Activated naive CD8-positive, alpha-beta T cell treated with anti-CD3 and anti-CD28 coated beads, Interleukin-2, amount 50 U/mL, for 16 hours (primary cell): ENCODE measurements around the gene ABHD12B.

ENCODE experiments used
- DNase-seq: peaks from one replicate; pipeline ENCODE4 v3.0.0-alpha.2; 2020; ENCODE audit warnings: low read depth, low spot score

The ABHD12B gene, protein sequence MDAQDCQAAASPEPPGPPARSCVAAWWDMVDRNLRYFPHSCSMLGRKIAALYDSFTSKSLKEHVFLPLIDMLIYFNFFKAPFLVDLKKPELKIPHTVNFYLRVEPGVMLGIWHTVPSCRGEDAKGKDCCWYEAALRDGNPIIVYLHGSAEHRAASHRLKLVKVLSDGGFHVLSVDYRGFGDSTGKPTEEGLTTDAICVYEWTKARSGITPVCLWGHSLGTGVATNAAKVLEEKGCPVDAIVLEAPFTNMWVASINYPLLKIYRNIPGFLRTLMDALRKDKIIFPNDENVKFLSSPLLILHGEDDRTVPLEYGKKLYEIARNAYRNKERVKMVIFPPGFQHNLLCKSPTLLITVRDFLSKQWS

DNA sequence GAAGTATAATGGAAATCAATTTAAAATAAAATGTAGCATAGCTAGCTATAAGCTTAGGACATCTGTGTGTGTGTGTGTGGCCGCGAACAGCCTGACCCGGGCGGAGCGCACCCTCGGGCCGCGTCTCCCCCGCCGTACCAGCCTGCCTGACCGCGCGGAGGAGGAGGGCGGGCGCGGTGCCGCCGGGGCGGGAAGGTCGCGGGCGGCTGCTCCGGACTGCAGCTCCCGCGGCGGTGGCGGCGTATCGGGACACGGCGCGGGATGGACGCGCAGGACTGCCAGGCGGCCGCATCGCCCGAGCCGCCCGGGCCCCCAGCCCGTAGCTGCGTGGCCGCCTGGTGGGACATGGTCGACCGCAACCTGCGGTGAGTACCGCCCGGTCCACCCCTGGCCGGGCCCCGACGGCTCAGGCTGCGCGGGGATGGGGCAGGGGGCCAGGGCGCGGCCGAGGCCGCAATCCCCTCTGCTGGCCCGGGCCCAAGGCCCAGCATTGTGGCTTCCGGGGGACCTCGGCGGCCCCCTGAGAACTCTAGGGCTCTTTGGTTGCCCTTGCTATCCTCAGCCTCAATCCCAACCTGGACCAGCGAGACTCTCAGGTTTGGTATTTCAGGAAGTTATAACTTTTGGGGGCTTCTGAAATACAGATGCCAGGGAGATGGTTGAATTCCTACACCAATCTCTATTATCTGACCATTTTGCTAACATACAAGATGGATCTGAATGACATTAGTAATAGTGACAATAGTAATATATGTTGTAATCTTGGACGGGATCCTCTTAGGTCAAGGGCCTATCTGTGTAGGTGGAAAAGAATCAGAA is at the start of gene ABHD12B:
TSS of gene ABHD12B (plus strand) at position 140 of the 819 bp plus-strand sequence. CDS start at position 262, 122 bp downstream.
- no peak for DNase-seq

DNA sequence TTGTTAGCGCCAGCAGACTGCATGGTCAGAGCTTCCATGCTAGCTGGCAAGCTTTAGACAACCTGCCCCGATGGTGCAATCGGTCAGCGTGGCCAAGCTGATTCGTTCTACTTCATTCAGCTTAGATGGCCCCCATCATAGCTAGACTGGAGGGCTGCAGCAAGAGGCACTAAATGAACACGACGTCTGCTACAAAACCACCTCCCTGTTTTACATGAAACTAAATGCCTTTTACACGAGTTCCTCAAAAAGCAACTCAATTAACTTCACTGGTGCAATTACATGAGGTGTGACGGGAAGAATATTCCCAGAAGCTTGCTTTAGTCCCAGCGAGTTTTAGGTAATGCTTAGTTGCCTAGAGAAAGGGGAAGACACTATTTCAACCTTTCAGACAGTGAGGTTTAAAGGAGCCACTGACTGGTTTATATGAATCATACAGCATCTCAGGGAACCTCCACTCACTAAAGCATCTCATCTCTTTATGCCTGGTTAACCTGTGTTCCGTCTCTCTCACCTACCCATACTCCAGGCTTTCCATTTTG is 49.3 kb upstream of the ABHD12B start:
- no peak for DNase-seq

DNA sequence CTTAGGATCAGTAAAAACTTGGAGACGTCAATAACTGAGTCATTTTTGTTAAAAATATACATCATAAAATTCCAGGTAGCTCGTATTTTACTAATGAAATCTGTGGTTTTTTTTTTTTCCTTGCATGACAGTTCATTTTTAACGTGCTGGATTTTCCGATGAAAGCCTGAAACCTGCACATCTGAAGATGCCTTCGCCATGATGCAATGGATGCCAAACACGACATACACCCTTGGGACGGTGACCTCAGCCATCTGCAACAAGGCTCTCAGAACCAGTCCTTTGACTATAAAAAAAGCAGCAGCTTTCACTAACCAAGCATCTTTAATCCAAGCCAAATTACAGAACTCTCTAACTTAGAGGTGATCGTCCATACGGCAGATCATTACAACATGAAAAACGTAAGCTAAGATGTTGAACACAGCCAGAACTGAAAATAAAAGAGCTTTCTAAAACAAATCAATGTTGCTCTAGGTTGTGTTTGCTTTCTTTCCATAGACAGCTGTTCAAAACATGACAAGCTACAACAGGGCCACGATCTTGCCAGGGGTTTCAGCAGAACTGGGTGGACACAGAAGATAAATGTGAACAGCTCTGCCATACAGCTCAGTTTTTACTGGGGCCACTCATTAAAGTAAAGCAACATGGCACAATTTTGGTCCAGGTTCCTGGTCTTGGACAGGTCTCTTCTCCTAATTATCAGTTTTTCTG is 48.6 kb upstream of the ABHD12B start:
- DNase-seq: no peak

DNA sequence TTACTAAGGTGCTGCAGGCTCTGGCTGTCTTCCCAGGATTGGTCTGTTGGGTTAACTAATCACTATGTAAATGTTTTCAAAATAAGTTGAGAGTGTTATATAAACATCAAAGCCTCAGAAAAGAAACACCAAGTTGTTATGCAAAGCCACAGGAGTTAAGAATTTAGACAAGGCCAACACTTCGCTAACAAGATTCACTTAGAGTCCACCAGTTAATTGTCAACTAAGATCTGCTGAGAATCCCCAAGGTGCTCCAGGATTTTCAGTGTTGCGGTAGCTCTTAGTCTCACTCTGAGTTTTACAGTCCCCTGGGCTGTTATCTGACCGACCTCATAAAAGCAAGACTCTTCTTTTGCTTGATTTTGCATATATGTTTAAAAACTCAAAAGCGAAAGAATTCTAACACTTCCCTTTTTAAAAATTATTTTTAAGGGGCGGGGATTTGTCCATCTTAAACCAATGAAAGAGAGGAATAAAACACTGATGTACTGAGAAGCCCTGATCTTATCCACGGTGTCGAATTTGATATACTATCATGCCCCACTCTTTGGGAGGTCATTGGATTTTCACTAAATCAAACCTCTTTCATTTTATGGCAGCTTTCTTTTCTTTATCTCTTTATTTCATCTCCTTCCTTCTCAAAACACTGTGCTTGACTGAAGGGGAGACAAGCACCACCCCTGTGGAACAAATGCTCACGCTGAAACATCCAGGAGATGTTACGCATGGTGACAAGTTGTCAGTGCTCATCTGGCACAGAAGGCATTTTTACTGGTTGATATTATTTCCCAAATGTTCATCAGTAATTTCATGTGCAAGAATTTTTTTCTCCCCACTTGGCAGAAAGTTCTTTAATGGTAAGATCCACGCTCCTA is 47.9 kb upstream of the ABHD12B start:
- no peak for DNase-seq

DNA sequence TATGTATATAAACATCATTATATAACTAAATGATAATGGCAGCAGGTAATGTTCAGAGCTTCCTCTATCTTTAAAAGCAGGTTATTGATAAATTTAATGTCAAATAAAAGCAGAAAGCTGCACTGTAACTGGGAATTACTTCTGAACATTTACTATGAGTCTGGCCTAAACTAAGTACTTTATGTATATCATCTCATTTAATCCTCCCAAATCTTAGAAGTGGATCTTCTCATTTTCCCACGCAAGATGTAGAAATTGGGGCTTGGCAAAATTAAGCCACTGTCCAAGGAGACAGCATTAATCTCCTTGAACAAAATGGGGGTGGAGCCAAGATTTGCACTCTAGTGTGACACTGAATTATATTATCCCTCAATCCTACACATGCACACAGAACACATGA is 46.5 kb upstream of the ABHD12B start:
- no peak for DNase-seq

DNA sequence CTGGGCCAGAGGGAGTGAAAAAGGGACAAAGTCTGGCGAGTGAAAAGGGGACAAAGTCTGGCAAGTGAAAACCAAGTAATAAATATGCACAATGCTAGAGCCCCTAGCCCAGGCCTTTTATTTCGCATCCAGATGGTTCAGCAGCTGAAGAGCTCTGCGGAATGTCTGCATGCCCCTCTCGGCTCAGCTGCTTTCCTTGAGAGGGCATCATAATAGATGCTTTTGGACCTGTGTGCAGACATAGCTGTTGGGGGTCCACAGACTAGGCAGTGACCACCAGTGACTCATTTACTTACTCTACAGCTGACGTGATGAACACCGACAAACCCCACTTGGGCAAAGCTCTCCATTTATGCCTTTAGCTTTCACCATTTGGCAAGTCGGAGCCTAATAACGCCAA is 45.2 kb upstream of the ABHD12B start:
- no peak for DNase-seq

DNA sequence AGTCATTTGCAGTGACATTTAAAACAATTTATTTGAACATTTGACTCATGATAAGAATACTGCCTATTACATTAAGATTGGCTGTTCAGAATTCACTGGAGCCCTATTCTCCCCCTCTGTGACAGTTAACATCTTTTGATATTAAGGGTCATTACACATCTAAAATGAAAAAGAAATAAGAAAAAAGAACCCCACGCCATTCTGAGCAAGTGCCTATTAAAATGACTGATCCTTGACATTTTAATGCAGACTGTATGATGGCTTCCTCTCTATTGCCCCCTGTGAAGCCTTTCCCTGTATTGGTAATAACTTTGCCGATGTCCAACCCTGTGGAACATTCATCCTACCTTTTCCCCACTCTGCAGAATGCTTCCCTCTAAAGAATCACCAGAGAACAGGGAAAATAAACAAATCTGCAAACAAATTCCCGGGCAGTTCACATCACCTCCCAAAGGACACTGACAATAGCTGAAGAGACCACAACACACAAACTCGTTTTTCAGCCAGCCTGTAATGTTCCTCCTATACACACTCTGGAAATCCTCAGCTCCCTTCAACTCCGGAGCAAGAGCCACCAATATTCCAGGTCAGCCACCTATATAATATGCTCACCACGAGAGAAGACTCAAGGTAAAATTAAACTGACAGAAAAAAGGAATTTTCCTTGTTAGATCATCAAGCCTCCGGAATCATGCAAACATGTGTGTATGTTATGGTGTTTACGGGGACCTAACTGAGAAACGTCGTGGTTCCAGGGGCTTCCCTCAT is 42.9 kb upstream of the ABHD12B start:
- DNase-seq: no peak

DNA sequence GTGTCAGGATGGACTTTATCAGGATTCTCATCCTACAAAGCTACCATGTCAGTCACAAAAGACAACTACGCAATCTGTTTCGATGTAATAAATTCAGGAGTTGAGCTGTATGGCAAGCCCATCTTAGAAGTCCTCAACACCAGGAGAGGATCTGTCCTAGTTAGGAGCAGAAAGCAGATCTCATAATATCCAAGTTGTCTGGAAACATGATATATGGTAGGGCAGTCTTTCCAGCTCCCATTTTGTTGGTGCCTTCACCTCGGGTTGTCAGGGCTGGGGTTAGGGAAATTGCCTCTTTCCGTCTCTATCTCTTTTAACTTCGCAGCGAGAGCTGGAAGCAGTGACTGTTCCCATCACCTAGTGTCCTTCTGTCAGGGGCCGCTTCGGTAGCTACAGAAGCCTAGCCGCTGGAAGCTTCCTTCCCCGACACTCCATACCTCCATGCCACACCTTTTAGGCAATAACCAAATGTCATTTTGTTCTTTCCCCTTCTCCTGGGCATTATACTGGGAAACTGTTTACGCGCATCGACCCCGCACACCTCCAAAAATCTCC is 42.3 kb upstream of the ABHD12B start:
- no peak for DNase-seq

DNA sequence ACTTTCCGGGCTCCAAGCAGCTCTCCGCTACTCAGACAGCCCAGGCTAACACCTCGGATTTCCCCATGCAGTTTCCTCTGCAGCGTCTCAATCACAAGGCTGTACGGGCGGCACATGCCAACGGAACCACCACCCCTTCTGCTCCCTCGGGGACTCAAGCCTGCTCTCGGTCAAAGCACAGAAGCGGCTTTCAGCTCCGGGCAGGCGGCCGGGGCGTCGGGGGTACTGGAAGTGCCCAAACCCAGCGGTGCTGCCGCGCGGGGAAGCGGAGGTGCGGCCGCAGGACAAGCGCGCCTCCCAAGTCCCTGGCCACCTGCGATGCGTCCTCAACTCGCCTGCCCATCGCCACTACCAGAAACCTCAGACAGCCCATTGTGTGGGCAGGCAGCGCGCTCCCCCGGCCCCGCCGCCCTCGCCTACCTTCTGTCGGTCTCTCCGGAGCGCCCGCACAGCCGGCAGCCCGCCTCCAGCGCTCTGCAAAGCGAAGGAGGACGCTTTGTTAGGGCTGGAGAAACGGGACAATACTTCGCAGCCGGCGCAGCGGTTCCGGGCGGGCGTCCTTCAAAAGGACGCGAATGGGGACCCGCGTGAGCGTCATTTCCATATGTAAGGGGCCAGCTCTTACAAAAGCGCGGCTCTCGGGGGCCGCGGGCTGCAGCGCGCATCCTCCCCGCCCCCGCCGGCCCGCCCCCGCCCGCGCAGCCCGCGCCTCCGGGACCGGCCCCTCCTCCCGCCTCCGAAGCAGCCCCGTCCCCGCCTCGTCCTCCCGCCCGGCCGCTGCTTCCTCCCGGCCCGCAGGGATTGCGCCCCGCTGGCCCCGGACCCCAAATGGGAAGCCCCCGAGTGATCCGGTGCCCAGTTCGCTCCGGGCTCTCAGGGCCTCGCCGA is 41.6 kb upstream of the ABHD12B start:
- DNase-seq: peak; percentile 33

DNA sequence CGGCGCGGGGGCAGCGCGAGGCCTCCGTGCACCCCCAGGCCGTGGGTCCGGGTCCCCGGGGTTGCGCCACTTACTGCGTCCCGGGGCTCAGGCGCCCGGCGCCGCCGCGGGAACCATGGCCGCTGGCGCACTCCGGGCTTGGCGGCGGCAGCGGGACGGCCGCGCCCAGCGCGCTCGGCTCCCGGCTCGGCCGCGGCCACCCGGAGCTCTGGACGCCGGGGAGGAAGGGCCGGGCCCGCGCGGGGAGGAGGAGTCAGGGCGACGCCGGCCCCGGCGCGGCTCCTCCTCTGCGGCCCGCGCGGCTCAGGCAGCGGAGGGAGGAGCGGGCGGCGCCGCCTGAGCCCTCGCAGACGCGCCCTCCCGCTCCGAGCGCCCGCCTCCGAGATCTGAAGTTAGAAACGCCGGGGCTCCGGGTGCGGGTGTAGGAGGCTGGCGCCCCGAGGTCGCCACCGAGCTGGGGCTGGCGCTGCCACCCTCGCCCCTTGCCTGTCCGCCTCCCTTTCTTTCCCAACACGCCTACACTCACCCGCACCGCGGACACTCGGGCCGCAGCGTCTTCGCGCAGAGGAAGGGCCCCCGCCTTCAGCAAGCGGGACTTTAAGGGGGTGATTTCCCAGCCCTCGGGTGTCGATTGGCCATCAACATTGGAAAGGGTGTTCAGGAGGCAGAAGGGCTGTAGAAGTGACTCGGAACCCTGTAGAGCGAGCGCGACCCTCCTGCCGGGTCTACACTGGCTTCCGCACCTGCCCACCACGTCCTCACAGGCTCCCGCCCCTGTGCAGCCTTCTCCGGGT is 40.7 kb upstream of the ABHD12B start, which contains the start of gene NIN:
TSS of gene NIN (minus strand) at position 231 of the 794 bp plus-strand sequence. CDS start 9,106 bp downstream, outside the sequence.
- peak; percentile 54 for DNase-seq

DNA sequence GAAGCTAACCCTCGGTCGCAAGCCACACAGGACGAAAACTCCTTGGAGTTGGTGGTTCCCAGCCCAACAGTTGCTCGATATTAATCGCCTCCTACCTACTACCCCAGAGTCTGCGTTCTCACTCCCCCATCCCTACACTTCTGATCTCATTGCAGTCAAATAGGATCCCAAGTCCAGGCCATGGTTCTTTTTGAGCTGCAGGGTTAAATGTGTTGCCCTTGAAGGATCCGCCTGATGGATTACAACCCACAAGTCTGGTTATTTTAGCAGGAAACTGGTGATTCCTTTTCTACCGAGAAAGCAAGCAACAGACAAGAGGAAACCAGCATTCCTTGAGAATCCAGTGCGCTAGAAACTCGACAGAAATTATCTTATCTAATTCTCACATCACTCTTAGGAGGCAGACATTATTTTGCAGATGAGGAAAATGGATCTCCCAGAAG is 40.1 kb upstream of the ABHD12B start:
- no peak for DNase-seq

DNA sequence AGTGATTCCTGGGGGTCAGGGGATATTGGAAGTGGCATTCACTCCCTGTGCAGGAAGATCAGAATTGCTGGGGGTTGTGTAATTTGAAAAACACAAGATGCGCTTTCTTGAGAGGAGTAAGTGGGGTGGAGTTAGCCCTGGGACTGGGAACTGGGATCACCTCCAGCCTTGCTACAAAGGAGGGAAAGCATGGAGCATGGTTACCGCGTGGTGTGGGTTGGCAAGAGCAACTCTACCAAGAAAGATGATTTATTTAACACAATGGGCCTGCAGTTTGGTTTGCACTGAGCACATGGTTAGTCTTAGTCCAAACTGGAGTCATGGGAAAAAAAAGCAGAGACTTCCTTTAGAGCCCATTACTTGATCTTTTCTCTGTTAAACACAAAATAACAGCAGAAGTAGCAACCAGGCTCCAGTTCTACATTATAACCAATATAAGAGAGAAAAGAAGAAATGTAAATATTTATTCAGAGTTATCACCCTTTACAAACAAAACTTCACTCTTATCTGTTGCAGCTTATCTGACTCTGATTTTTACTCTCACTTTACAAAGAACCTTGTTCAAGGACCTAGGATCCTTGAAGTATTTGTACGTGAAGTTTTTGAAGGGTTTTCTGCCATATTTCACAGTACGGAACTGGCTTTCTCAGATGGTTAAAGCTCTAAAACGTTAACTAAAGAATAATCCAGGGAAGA is 38.8 kb upstream of the ABHD12B start:
- no peak for DNase-seq

DNA sequence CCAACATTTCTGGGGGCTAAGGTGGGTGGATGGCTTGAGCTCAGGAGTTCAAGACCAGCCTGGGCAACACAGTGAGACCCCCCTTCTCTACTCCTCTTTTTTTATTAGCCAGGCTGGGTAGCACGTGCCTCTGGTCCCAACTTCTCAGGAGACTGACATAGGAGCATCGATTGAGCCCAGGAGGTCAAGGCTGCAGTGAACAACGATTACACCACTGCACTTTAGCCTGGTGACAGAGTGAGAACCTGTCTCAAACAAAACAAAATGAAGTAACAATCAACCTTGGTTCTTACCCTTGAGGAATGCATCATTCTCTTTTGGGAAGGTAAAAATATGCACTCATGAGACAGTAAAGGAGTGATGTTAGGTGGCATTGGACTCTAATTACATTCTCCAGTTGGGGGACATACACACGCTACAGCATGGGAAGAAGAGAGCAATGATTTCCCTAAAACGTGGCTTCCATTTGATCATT is 37.0 kb upstream of the ABHD12B start:
- DNase-seq: no peak

DNA sequence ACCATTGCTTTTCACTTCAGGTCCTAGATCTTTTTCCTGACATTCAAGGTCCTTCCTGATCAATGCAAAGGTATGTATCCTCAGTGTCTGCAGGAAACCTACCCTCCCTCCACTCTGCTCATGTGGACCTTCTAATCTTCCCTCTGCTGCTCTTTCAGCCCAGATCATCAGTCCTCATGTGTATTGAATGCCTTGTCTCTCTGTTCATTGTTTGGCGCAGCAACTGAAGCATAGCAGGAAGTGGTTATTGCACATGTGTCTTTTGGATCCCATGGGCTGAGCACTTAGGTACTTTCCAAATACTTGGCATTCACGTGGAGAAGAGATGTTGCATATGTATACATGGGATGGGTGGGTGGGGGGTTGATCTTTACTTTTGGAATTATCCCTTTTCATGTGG is 36.6 kb upstream of the ABHD12B start:
- DNase-seq: no peak

DNA sequence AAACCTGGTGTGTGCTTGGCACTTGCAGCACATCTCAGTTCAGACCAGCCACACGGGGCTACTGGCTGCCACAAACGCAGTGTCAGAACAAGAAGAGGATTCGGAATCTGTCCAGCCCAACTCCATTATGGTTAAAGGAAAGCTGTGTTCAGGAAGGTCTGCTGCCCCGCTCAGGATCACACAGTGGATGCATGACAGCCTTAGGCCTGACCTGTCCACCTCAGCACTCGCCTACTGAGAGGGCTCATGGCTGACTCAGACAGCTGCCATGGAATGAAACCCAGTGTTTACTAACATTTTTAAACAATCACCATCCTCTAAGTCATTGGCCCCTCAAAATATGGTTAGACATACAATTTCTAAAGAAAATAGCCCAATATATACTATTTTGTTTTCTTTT is 35.3 kb upstream of the ABHD12B start:
- DNase-seq: no peak

DNA sequence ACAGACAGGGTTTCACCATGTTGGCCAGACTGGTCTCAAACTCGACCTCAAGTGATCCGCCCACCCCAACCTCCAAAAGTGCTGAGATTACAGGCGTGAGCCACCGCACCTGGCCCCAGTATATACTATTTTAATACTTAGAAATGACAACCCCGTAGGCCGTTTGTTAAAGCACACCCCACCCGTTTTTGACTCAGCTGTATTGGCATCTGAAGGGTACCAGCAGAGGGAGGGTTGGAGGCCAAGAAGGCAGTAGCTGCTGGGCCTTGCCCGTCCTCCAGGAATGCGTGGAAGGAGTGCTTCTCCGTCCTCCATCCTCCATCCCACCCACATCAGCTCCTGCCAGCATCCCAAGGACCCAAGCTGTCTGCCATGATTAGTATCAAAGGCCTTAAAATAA is 34.6 kb upstream of the ABHD12B start:
- no peak for DNase-seq

DNA sequence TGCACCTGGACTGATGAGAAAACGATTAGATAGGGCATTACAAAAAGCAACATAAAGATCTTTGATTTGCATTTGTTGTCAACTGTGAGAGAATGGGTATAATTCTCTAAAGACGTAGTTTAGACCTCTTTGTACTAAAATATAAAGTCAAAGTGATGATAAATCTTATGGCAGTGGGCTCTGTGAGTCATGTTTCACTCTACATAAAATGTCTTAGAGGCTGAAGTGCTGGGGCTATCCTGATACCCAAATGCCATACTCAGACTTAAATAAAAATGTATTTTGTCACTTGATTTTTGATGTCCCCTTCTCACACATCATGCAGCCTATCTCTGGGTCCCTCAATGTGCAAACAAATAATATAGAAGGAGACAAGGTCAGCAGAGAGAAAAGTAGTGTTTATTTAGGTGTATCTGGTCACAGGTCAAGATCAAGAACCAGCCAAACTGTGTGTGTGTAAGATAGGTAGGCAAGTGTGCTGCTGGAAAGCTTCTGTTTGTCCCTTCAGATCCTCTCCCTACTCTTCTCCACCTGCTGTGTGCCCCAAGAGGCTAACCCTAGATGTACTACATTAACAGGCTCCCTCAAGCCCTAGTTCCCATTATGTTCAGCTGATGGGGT is 33.9 kb upstream of the ABHD12B start:
- DNase-seq: no peak
